ENCODE data around the gene MRPL49.
A peak's percentile ranks its signal among the peaks of the same experiment; 100 is the strongest.

Gene MRPL49

DNA sequence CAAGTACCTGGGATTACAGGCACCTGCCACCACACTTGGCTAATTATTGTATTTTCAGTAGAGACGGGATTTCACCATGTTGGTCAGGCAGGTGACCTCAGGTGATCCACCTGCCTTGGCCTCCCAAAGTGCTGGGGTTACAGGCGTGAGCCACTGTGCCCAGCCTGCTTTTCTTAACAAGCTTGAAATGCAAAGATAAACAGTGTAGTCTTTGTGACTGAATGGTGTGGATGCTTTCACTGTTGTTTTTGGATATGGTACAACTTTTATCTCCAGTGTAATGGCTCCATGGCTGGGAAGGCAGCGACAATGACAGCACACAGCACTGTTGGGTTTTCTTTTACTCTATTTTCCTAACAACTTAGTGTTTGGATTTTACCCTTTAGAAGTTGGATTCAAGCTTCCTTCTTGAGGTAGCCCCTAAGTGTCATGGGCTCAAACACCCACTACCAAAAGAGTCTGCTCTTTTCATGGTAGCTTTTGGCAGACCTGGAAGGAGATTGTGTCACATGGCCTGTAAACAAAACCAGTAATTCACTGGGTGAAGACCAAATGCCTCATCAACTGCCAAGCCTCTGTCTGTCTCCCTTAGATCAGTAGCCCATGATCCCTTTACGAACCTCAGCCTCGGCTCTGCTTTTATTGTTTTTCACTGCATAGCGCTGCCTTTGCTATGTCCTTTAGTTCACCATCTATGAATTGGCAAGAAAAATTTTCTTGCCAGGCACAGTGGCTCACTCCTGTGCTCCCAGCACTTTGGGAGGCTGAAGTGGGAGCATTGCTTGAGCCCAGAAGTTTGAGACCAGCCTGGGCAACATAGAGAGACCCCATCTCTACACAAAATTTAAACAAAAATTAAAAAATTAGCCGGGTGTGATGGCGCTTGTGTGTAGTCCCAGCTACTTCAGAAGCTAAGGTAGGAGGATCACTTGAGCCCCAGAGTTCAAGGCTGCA, 19.7 kb upstream of the MRPL49 start:
- Histone ChIP-seq H3K36me3 (ENCODE audit: control insufficient read depth, insufficient read depth, low read length) (peaks cover 22% of the 10 kb centered on the region), H3K27me3 (replicated peaks; ENCODE audit: control insufficient read depth, insufficient read depth, low read length, poor library complexity, severe bottlenecking) (no peaks in the 10 kb centered on the region), H3K4me3 (ENCODE audit: insufficient read depth, low read depth, low read length, poor library complexity, severe bottlenecking) (no peak overlapping the region), H3K9me3 (ENCODE audit: control insufficient read depth, low read length) (no peaks in the 10 kb centered on the region), H3K27ac (ENCODE audit: insufficient read depth, low read length, poor library complexity, severe bottlenecking) (no peak overlapping the region), H3K4me1 (ENCODE audit: control insufficient read depth, insufficient read depth, low read length, poor library complexity, severe bottlenecking) (peaks cover 5% of the 10 kb centered on the region)
- no peak for DNase-seq

- Histone ChIP-seq H3K36me3 (ENCODE audit: control insufficient read depth, insufficient read depth, low read length) (peaks cover 22% of the 10 kb centered on the region), H3K9me3 (ENCODE audit: control insufficient read depth, low read length) (no peaks in the 10 kb centered on the region), H3K4me3 (ENCODE audit: insufficient read depth, low read depth, low read length, poor library complexity, severe bottlenecking) (no peak overlapping the region), H3K27me3 (replicated peaks; ENCODE audit: control insufficient read depth, insufficient read depth, low read length, poor library complexity, severe bottlenecking) (no peaks in the 10 kb centered on the region), H3K4me1 (ENCODE audit: control insufficient read depth, insufficient read depth, low read length, poor library complexity, severe bottlenecking) (no peaks in the 10 kb centered on the region), H3K27ac (ENCODE audit: insufficient read depth, low read length, poor library complexity, severe bottlenecking) (no peak overlapping the region)
- no peak for DNase-seq
Measured at GRCh38 chr11:65103476-65103875, 18.6 kb upstream of the MRPL49 start.

GRCh38 chr11:65104628-65105027, 17.5 kb upstream of the MRPL49 start:
- Histone ChIP-seq H3K36me3 (ENCODE audit: control insufficient read depth, insufficient read depth, low read length) (peaks cover 30% of the 10 kb centered on the region), H3K4me1 (ENCODE audit: control insufficient read depth, insufficient read depth, low read length, poor library complexity, severe bottlenecking) (no peaks in the 10 kb centered on the region), H3K27me3 (replicated peaks; ENCODE audit: control insufficient read depth, insufficient read depth, low read length, poor library complexity, severe bottlenecking) (no peaks in the 10 kb centered on the region), H3K9me3 (ENCODE audit: control insufficient read depth, low read length) (no peaks in the 10 kb centered on the region), H3K4me3 (ENCODE audit: insufficient read depth, low read depth, low read length, poor library complexity, severe bottlenecking) (no peak overlapping the region), H3K27ac (ENCODE audit: insufficient read depth, low read length, poor library complexity, severe bottlenecking) (no peak overlapping the region)
- DNase-seq, result no peak

GRCh38 chr11:65107078-65107477, 15.0 kb upstream of the MRPL49 start:
- no peak overlapping the region for H3K27ac ChIP-seq (ENCODE audit: insufficient read depth, low read length, poor library complexity, severe bottlenecking)
- H3K4me1 ChIP-seq (ENCODE audit: control insufficient read depth, insufficient read depth, low read length, poor library complexity, severe bottlenecking), result peaks cover 17% of the 10 kb centered on the region
- no peak overlapping the region for H3K4me3 ChIP-seq (ENCODE audit: insufficient read depth, low read depth, low read length, poor library complexity, severe bottlenecking)
- peaks cover 30% of the 10 kb centered on the region for H3K36me3 ChIP-seq (ENCODE audit: control insufficient read depth, insufficient read depth, low read length)
- no peaks in the 10 kb centered on the region for H3K27me3 ChIP-seq (replicated peaks; ENCODE audit: control insufficient read depth, insufficient read depth, low read length, poor library complexity, severe bottlenecking)
- DNase-seq, result no peak
- no peaks in the 10 kb centered on the region for H3K9me3 ChIP-seq (ENCODE audit: control insufficient read depth, low read length)

GRCh38 chr11:65107751-65108468, 14.2 kb upstream of the MRPL49 start:
- Histone ChIP-seq H3K4me3 (ENCODE audit: insufficient read depth, low read depth, low read length, poor library complexity, severe bottlenecking) (no peak overlapping the region), H3K36me3 (ENCODE audit: control insufficient read depth, insufficient read depth, low read length) (peaks cover 30% of the 10 kb centered on the region), H3K27me3 (replicated peaks; ENCODE audit: control insufficient read depth, insufficient read depth, low read length, poor library complexity, severe bottlenecking) (no peaks in the 10 kb centered on the region), H3K27ac (ENCODE audit: insufficient read depth, low read length, poor library complexity, severe bottlenecking) (no peak overlapping the region), H3K9me3 (ENCODE audit: control insufficient read depth, low read length) (no peaks in the 10 kb centered on the region), H3K4me1 (ENCODE audit: control insufficient read depth, insufficient read depth, low read length, poor library complexity, severe bottlenecking) (peaks cover 24% of the 10 kb centered on the region)
- no peak for DNase-seq

GRCh38 chr11:65108469-65109123, 13.5 kb upstream of the MRPL49 start:
- H3K4me3 ChIP-seq (ENCODE audit: insufficient read depth, low read depth, low read length, poor library complexity, severe bottlenecking), result no peak overlapping the region
- peaks cover 30% of the 10 kb centered on the region for H3K36me3 ChIP-seq (ENCODE audit: control insufficient read depth, insufficient read depth, low read length)
- H3K27me3 ChIP-seq (replicated peaks; ENCODE audit: control insufficient read depth, insufficient read depth, low read length, poor library complexity, severe bottlenecking), result no peaks in the 10 kb centered on the region
- no peaks in the 10 kb centered on the region for H3K9me3 ChIP-seq (ENCODE audit: control insufficient read depth, low read length)
- H3K4me1 ChIP-seq (ENCODE audit: control insufficient read depth, insufficient read depth, low read length, poor library complexity, severe bottlenecking), result peaks cover 31% of the 10 kb centered on the region
- no peak for DNase-seq
- no peak overlapping the region for H3K27ac ChIP-seq (ENCODE audit: insufficient read depth, low read length, poor library complexity, severe bottlenecking)

DNA sequence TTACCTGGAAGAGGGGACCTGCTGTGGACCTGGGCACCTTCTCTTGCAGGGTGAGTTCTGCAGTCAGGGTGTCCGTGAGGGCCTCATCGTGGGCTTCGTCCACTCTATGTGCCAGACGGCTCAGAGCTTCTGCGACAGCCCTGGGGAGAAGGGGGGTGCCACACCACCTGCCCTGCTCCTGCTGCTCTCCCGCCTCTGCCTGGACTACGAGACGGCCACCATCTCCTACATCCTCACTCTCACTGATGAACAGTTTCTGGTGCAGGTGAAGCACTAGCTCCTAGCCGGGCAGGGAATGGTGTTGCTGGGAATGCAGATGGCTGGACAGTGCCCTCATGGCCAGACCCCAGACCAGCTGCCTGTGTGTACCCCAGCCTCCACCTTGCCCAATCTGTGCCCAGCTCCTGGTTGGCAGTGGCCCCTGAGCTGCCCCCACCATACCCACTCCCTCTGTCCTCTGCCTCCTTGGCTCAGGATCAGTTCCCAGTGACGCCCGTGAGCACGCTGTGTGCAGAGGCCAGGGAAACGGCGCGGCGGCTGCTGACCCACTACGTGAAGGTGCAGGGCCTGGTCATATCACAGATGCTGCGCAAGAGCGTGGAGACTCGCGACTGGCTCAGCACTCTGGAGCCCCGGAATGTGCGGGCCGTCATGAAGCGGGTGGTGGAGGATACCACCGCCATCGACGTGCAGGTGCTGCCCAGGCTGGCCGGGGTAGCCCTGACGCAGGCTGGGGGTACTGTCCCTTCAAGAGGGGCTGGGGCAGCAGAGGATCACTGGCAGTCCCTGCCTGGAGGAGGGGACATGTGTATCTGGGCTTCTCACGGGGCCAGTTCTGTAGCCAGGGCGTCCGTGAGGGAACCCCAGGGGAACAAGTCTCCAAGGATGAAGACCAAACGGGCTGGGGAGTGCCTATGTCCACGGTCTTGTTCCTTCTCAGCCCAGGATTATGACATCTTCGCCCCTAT, 12.6 kb upstream of the MRPL49 start:
- no peak for DNase-seq
- Histone ChIP-seq H3K27ac (ENCODE audit: insufficient read depth, low read length, poor library complexity, severe bottlenecking) (peak overlapping the region; percentile 64), H3K4me1 (ENCODE audit: control insufficient read depth, insufficient read depth, low read length, poor library complexity, severe bottlenecking) (peaks cover 32% of the 10 kb centered on the region), H3K9me3 (ENCODE audit: control insufficient read depth, low read length) (no peaks in the 10 kb centered on the region), H3K4me3 (ENCODE audit: insufficient read depth, low read depth, low read length, poor library complexity, severe bottlenecking) (no peak overlapping the region), H3K27me3 (replicated peaks; ENCODE audit: control insufficient read depth, insufficient read depth, low read length, poor library complexity, severe bottlenecking) (no peaks in the 10 kb centered on the region), H3K36me3 (ENCODE audit: control insufficient read depth, insufficient read depth, low read length) (peaks cover 26% of the 10 kb centered on the region)

GRCh38 chr11:65110354-65110861, 11.7 kb upstream of the MRPL49 start:
- DNase-seq, result peak; percentile 87 to 90 (median 88)

DNA sequence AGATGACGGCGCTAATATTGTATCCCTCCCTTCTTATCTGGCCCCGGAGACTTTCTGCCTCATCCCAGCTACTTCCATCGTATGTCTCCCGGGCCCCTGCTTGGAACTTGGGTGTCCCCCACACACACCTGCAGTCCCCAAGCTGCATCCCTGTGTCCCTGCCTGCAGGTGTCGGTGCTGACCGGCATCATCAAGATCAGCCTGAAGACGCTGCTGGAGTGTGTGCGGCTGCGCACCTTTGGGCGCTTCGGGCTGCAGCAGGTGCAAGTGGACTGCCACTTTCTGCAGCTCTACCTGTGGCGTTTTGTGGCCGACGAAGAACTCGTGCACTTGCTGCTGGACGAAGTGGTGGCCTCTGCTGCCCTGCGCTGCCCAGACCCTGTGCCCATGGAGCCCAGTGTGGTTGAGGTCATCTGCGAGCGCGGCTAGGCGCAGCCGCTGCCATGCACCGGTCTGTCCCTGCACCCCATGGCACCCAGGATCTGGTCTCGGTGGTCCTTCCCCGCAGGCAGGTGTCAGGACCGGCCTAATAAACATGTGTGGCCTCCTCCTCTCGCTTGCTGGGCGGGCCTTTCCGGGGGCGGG, 10.9 kb upstream of the MRPL49 start:
- peak overlapping the region; percentile 75 for H3K27ac ChIP-seq (ENCODE audit: insufficient read depth, low read length, poor library complexity, severe bottlenecking)
- peaks cover 24% of the 10 kb centered on the region for H3K36me3 ChIP-seq (ENCODE audit: control insufficient read depth, insufficient read depth, low read length)

More at GRCh38 chr11:65110354-65110861, 11.7 kb upstream of the MRPL49 start:
- Histone ChIP-seq H3K36me3 (ENCODE audit: control insufficient read depth, insufficient read depth, low read length) (peaks cover 24% of the 10 kb centered on the region), H3K27me3 (replicated peaks; ENCODE audit: control insufficient read depth, insufficient read depth, low read length, poor library complexity, severe bottlenecking) (no peaks in the 10 kb centered on the region), H3K4me3 (ENCODE audit: insufficient read depth, low read depth, low read length, poor library complexity, severe bottlenecking) (no peak overlapping the region), H3K27ac (ENCODE audit: insufficient read depth, low read length, poor library complexity, severe bottlenecking) (peak overlapping the region; percentile 64), H3K9me3 (ENCODE audit: control insufficient read depth, low read length) (no peaks in the 10 kb centered on the region), H3K4me1 (ENCODE audit: control insufficient read depth, insufficient read depth, low read length, poor library complexity, severe bottlenecking) (peaks cover 32% of the 10 kb centered on the region)

More for the DNA sequence above, 10.9 kb upstream of the MRPL49 start:
- no peaks in the 10 kb centered on the region for H3K27me3 ChIP-seq (replicated peaks; ENCODE audit: control insufficient read depth, insufficient read depth, low read length, poor library complexity, severe bottlenecking)
- no peak overlapping the region for H3K4me3 ChIP-seq (ENCODE audit: insufficient read depth, low read depth, low read length, poor library complexity, severe bottlenecking)
- DNase-seq, result no peak
- no peaks in the 10 kb centered on the region for H3K9me3 ChIP-seq (ENCODE audit: control insufficient read depth, low read length)
- peaks cover 38% of the 10 kb centered on the region for H3K4me1 ChIP-seq (ENCODE audit: control insufficient read depth, insufficient read depth, low read length, poor library complexity, severe bottlenecking)
